Mammary microvascular endothelial cell (primary cell): Measurements from ENCODE around the gene DCAKD. TPM values are rescaled to one million over a fixed set of nuclear protein-coding genes. Genes with fewer than 3 reads are reported as not detected.

Experiments
- total RNA-seq: library from RNA; depleted of rRNA; stranded (reverse); fragments of >200 nt; gene quantifications from 2 replicates; pipeline ENCODE4 v1.2.3, GENCODE V29; 2015

DCAKD gene
- total RNA-seq: 32.9 and 39.8 TPM in 2 replicates

GRCh38 chr17:45051060-45051719, at the start of gene DCAKD:
Gene DCAKD, minus strand, starts transcription at chr17:45051632. Its CDS starts 16,747 bp downstream, at chr17:45034885.

GRCh38 chr17:45060797-45061605, 9.6 kb upstream of the DCAKD start, which contains the start of gene NMT1:
Gene NMT1, plus strand, starts transcription at chr17:45061317. Its CDS starts 13 bp downstream, at chr17:45061330.

Other genes starting within 250 kb of the DCAKD start
- gene GJC1, start 221.3 kb downstream of the DCAKD start, total RNA-seq: 10.5 and 11.0 TPM in 2 replicates
- gene HIGD1B, start 203.7 kb downstream of the DCAKD start, total RNA-seq: not detected in 2 replicates
- 97.1 and 98.6 TPM in 2 replicates for gene EFTUD2, start 152.2 kb downstream of the DCAKD start, total RNA-seq
- not detected in 2 replicates for gene GFAP, start 136.1 kb downstream of the DCAKD start, total RNA-seq
- 16.4 and 18.6 TPM in 2 replicates for gene KIF18B, start 103.9 kb downstream of the DCAKD start, total RNA-seq
- gene C1QL1, start 83.3 kb downstream of the DCAKD start, total RNA-seq: 0.93 TPM in 1 of 2 replicates, not detected in the other
- 78.5 and 91.4 TPM in 2 replicates for gene NMT1, start 9.7 kb upstream of the DCAKD start, total RNA-seq
- gene PLCD3, start 80.9 kb upstream of the DCAKD start, total RNA-seq: 17.9 and 27.4 TPM in 2 replicates
- 3.3 and 6.5 TPM in 2 replicates for gene ACBD4, start 84.1 kb upstream of the DCAKD start, total RNA-seq
- 10.1 and 11.1 TPM in 2 replicates for gene HEXIM1, start 96.8 kb upstream of the DCAKD start, total RNA-seq
- 1.5 and 2.6 TPM in 2 replicates for gene HEXIM2, start 110.2 kb upstream of the DCAKD start, total RNA-seq
- 0.98 and 1.5 TPM in 2 replicates for gene FMNL1, start 170.3 kb upstream of the DCAKD start, total RNA-seq
- gene SPATA32, start 210.5 kb upstream of the DCAKD start, total RNA-seq: not detected in 2 replicates